ENCODE data around the gene NLGN1. TPM values are rescaled to one million over a fixed set of nuclear protein-coding genes. Genes with fewer than 3 reads are reported as not detected.
A peak's percentile ranks its signal among the peaks of the same experiment; 100 is the strongest.

The NLGN1 gene
- total RNA-seq, 1 experiment from 2014 or later = 3.2 TPM

DNA sequence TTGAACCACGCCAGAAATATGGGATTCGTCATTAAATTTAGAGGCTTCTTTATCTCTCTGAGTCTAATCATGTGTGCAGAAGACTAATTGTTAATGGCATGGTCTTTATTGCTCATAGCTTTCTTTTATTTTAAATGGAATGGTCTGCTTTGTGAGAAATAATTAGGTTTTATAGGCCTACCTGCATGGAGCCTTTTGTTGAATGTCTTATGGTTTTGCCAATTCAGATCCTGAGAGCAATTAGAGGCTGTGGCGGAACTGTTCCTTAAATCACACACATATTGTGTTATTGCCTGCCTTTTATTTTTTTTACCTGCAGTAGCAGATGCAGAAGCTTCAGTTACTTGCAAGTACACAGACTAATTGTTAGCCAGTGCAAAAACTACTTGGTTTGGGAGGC is 306.2 kb downstream of the NLGN1 start:
- no peaks in the 10 kb centered on the region for H3K4me1 ChIP-seq (replicated peaks)
- H3K27ac ChIP-seq = no peak overlapping the region
- no peaks in the 10 kb centered on the region for H3K9me3 ChIP-seq (replicated peaks)
- H3K4me3 ChIP-seq = no peak overlapping the region
- no peak for DNase-seq (ENCODE audit: low read depth in 1 of 2, low spot score in 2 of 2)
- H3K27me3 ChIP-seq (replicated peaks) = no peaks in the 10 kb centered on the region
- H3K36me3 ChIP-seq = no peaks in the 10 kb centered on the region

DNA sequence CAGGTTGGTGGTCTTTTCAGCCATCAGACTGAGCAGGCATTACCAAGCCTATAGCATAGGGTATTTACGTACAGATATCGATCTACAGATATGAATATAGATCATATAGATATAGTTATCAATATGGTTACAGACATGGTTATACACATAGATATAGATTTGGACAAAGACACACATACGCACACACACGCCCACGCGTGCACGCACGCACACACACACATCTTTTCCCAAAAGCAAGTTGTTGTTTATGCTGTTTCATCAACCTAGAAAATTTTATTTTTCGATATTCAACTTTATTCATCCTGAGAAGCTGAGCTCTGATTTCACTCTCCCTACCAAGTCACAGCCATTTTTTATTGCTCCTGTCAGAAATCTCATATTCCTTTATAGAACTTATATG is 309.1 kb downstream of the NLGN1 start:
- no peak overlapping the region for H3K4me3 ChIP-seq
- H3K27ac ChIP-seq = no peak overlapping the region
- DNase-seq (ENCODE audit: low read depth in 1 of 2, low spot score in 2 of 2) = no peak
- no peaks in the 10 kb centered on the region for H3K9me3 ChIP-seq (replicated peaks)
- no peaks in the 10 kb centered on the region for H3K4me1 ChIP-seq (replicated peaks)
- H3K27me3 ChIP-seq (replicated peaks) = no peaks in the 10 kb centered on the region
- H3K36me3 ChIP-seq = no peaks in the 10 kb centered on the region

DNA sequence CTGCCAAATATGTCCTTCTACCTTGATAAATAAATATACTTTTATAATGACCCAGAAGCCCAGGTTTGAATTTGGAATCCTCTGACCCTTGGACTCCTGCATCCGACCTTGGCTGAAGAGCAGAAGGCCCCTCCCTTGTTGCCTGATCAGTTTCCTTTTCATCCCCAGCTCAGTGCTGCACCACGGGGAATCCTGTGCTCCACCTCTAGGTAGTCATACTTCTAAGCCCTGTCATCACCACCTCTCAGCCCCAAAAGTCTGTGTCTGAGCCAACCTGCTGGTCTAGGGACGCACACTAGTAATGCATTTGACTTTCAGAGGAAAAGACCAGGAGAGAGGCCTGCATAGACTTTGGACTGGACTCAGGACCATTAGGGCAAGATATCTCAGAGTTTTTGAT is 310.6 kb downstream of the NLGN1 start:
- no peaks in the 10 kb centered on the region for H3K36me3 ChIP-seq
- no peaks in the 10 kb centered on the region for H3K27me3 ChIP-seq (replicated peaks)
- H3K27ac ChIP-seq = no peak overlapping the region
- H3K4me1 ChIP-seq (replicated peaks) = no peaks in the 10 kb centered on the region
- no peak overlapping the region for H3K4me3 ChIP-seq
- no peaks in the 10 kb centered on the region for H3K9me3 ChIP-seq (replicated peaks)
- DNase-seq (ENCODE audit: low read depth in 1 of 2, low spot score in 2 of 2) = no peak

DNA sequence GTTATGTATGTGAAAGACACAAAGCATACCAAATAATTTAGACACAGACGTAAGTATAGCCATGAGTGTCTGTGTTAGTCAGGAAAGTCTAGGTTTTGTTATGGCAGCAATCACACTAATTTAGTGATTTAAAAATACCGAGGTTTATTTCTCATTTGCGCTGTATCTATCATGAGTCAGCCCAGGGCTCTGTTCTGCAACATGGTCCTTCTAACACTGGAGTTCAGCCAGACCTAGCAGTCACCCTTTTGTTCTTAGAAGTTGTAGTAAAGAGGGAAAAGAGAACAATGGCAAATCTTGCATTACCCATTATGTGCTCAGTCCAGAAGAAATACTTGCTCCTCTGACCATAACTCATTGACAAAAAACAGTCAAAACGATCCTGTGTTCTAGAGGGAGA is 311.5 kb downstream of the NLGN1 start:
- no peaks in the 10 kb centered on the region for H3K9me3 ChIP-seq (replicated peaks)
- DNase-seq (ENCODE audit: low read depth in 1 of 2, low spot score in 2 of 2) = no peak
- no peaks in the 10 kb centered on the region for H3K4me1 ChIP-seq (replicated peaks)
- H3K27ac ChIP-seq = no peak overlapping the region
- H3K27me3 ChIP-seq (replicated peaks) = no peaks in the 10 kb centered on the region
- no peak overlapping the region for H3K4me3 ChIP-seq
- no peaks in the 10 kb centered on the region for H3K36me3 ChIP-seq

DNA sequence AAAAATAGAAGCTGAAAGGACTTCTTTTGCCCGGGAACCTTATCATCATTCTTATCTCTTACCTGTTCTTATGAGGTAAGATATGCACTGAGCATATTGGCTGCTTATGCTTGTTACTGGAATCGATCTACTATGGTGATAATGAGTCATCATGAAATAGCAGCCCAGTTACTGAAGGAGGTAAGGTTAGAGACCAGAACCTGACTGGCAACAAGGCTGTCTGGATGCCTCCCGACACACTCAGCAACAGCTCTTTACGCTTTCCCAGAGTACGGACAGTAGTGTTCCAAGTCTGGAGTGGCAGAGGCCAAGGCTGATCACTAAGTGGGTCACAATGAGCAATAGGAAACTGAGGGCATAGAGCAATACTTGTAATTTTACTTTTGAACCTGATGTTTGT is 314.1 kb downstream of the NLGN1 start:
- no peak for DNase-seq (ENCODE audit: low read depth in 1 of 2, low spot score in 2 of 2)
- no peaks in the 10 kb centered on the region for H3K36me3 ChIP-seq
- H3K27ac ChIP-seq = no peak overlapping the region
- no peaks in the 10 kb centered on the region for H3K9me3 ChIP-seq (replicated peaks)
- H3K27me3 ChIP-seq (replicated peaks) = no peaks in the 10 kb centered on the region
- no peak overlapping the region for H3K4me3 ChIP-seq
- H3K4me1 ChIP-seq (replicated peaks) = no peaks in the 10 kb centered on the region

DNA sequence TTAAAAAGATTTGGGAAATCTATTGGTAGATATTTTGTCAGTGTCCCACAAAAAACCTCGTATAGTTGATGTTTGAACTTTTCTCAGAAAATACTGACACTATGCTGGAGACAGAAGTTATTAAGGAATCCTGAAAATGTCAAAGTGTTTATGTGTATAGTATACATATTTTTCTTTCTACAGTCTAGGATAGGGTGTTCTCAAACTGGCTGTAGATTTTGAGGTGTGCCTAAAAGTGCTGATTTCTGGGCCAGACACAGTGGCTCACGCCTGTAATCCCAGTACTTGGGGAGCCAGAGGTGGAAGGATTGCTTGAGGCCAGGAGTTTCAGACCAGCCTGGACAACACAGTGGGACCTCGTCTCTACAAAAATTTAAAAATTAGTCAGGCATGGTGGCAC is 322.0 kb downstream of the NLGN1 start:
- Histone ChIP-seq H3K36me3 (no peaks in the 10 kb centered on the region), H3K4me3 (no peak overlapping the region), H3K27ac (no peak overlapping the region), H3K27me3 (replicated peaks) (no peaks in the 10 kb centered on the region), H3K4me1 (replicated peaks) (no peaks in the 10 kb centered on the region), H3K9me3 (replicated peaks) (no peaks in the 10 kb centered on the region)
- DNase-seq (ENCODE audit: low read depth in 1 of 2, low spot score in 2 of 2) = no peak

DNA sequence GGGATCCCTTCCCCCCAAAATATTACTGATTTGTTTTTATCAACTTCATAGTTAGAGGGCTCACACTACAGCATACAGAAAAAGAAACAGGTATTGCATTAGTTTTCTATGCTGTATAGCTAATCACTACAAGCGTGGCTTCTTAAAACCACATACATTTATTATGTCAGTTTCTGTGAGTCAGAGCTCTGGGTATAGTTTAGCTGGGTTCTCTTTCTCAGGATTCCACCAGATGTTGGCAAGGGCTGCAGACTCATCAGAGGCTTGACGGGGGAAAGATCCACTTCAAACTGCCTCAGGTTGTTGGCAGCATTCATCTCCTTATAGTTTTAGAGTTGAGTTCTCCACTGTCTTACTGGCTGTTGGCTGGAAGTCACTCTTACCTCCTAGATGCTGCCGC is 328.0 kb downstream of the NLGN1 start:
- Histone ChIP-seq H3K4me1 (replicated peaks) (no peaks in the 10 kb centered on the region), H3K36me3 (no peaks in the 10 kb centered on the region), H3K9me3 (replicated peaks) (no peaks in the 10 kb centered on the region), H3K27me3 (replicated peaks) (no peaks in the 10 kb centered on the region), H3K27ac (no peak overlapping the region), H3K4me3 (no peak overlapping the region)
- no peak for DNase-seq (ENCODE audit: low read depth in 1 of 2, low spot score in 2 of 2)

DNA sequence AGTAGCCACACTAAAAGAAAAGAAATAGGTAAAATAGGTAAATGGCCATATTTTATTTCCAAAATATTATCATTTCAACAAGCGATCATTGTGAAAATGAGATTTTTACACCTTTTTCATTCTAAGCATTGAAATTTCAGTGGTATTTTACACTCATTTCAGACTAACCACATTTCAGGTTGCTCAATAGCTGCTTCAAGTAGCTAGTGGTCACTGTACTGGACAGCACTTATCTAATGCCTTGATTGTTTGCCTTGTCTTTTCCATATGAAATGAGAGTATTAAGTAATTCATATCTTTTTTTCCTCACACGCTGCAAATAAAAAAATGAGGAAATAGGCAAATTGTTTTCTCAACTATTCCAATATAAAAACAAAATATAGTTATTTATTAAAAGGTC is 332.8 kb downstream of the NLGN1 start:
- Histone ChIP-seq H3K36me3 (no peaks in the 10 kb centered on the region), H3K4me1 (replicated peaks) (peaks cover 4% of the 10 kb centered on the region; the same call in 1 of the 2 replicates), H3K27ac (no peak overlapping the region), H3K9me3 (replicated peaks) (no peaks in the 10 kb centered on the region), H3K27me3 (replicated peaks) (no peaks in the 10 kb centered on the region), H3K4me3 (no peak overlapping the region)
- no peak for DNase-seq (ENCODE audit: low read depth in 1 of 2, low spot score in 2 of 2)

DNA sequence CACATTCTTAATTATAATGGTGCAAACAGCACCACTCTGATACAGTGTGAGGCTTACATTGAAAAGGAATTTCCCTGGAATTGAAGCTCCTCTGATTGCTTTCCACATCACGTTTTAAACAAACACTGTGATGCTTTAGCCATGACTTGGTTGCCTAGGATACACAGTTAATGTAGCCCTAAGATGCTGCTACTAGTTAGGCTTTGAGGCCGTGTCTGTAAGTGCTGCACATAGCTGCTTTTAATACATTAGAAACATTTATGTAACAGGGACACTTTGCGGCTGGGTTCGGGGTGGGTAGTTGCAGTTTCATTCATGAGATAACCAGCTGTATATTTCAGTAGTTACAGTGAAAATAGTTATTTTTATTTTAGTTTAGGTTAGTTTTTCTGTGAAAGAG is 334.7 kb downstream of the NLGN1 start:
- Histone ChIP-seq H3K4me3 (no peak overlapping the region), H3K27ac (no peak overlapping the region), H3K36me3 (no peaks in the 10 kb centered on the region), H3K9me3 (replicated peaks) (no peaks in the 10 kb centered on the region), H3K27me3 (replicated peaks) (no peaks in the 10 kb centered on the region), H3K4me1 (replicated peaks) (peaks cover 4% of the 10 kb centered on the region; the same call in 1 of the 2 replicates)
- no peak for DNase-seq (ENCODE audit: low read depth in 1 of 2, low spot score in 2 of 2)

DNA sequence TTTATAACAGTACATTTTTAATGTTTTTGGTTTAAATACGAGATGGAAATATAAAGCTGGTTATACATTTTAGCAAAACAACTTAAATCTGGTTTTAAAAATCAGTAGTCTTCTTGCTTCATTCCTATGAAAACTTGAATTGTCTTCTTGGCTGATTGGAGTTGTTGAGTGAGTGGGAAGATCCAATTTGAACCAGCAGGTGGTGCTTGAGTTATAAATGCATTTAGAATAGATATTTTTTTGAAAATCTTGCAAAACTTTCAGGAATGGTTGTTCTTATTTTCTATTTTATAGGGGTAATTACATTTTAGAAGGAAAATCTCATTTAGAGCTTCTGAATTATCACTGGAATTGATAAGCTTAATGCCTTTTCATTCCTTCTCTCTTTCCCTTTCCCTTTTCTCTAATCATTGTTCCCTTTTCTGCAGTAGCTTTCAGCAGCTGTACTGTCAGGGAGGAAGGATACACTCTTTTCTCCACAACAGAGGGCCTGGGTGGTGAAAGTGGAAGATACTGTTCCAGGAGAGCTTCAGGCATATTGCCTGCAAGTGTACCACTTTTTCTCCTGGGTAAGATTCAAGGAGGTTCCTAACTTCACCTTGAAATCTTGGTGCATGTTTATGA is 335.6 kb downstream of the NLGN1 start:
- no peak for DNase-seq (ENCODE audit: low read depth in 1 of 2, low spot score in 2 of 2)
- no peaks in the 10 kb centered on the region for H3K9me3 ChIP-seq (replicated peaks)
- H3K36me3 ChIP-seq = no peaks in the 10 kb centered on the region
- no peak overlapping the region for H3K4me3 ChIP-seq
- no peak overlapping the region for H3K27ac ChIP-seq
- H3K27me3 ChIP-seq (replicated peaks) = no peaks in the 10 kb centered on the region
- H3K4me1 ChIP-seq (replicated peaks) = peaks cover 4% of the 10 kb centered on the region; the same call in 1 of the 2 replicates

DNA sequence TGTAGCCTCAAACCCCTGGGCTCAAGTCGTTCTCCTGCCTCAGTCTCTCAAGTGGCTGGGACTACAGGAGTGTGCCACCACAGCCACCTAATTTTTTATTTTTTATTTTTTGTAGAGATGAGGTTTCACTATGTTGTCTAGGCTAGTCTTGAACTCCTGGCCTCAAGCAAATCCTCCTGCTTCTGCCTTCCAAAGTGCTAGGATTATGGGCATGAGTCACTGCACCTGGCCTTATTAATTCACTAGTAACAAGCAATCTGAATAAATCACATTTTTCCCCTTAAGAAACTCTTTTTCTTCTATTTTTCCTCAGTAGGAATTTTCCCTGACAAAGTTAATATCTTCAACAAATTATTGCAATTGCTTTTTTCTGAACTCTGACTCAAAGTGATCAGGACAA is 336.9 kb downstream of the NLGN1 start:
- Histone ChIP-seq H3K27me3 (replicated peaks) (no peaks in the 10 kb centered on the region), H3K4me1 (replicated peaks) (peaks cover 16% of the 10 kb centered on the region), H3K9me3 (replicated peaks) (no peaks in the 10 kb centered on the region), H3K27ac (no peak overlapping the region), H3K4me3 (no peak overlapping the region), H3K36me3 (no peaks in the 10 kb centered on the region)
- DNase-seq (ENCODE audit: low read depth in 1 of 2, low spot score in 2 of 2) = no peak

DNA sequence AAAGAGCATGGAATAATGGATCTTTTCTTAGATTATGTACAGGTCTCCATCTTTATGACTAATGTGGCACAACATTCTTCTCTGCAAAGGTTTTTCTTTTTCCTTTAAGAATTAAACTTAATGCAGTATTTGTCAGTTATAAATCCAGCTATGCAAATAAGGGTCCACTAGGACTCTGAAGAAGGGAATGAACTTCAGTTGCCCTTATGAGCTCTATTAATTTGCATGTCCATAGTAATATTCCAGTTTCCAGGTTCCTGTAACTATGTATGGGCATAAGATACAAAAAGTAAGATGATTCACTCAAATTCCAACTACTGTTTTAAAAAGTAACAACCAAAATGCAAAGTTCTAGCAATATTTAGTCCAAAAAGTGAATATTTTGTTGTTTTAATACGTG is 337.4 kb downstream of the NLGN1 start:
- Histone ChIP-seq H3K36me3 (no peaks in the 10 kb centered on the region), H3K4me1 (replicated peaks) (peaks cover 20% of the 10 kb centered on the region), H3K4me3 (no peak overlapping the region), H3K9me3 (replicated peaks) (no peaks in the 10 kb centered on the region), H3K27ac (no peak overlapping the region), H3K27me3 (replicated peaks) (no peaks in the 10 kb centered on the region)
- DNase-seq (ENCODE audit: low read depth in 1 of 2, low spot score in 2 of 2) = no peak

DNA sequence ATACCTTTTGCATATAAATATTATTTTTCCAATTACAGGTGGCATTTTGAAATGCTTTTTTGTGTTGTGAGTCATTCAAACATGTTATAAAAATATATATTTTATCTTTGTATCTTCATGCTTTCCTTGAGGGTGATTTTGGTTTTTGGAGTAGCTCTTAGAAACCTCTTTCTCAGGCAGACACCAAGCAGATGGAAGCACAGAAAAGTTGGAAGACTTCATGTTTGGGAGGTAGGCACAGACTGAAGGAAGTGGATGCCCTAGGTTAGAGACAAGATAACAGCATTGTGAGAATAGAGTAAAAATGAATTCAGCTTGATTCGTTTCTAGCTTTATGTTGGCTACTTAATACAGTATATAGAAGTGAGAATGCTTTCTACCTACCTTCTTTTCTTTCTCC is 338.3 kb downstream of the NLGN1 start:
- Histone ChIP-seq H3K27ac (no peak overlapping the region), H3K4me3 (no peak overlapping the region), H3K9me3 (replicated peaks) (no peaks in the 10 kb centered on the region), H3K36me3 (no peaks in the 10 kb centered on the region), H3K4me1 (replicated peaks) (peaks cover 27% of the 10 kb centered on the region), H3K27me3 (replicated peaks) (no peaks in the 10 kb centered on the region)
- DNase-seq (ENCODE audit: low read depth in 1 of 2, low spot score in 2 of 2) = no peak

DNA sequence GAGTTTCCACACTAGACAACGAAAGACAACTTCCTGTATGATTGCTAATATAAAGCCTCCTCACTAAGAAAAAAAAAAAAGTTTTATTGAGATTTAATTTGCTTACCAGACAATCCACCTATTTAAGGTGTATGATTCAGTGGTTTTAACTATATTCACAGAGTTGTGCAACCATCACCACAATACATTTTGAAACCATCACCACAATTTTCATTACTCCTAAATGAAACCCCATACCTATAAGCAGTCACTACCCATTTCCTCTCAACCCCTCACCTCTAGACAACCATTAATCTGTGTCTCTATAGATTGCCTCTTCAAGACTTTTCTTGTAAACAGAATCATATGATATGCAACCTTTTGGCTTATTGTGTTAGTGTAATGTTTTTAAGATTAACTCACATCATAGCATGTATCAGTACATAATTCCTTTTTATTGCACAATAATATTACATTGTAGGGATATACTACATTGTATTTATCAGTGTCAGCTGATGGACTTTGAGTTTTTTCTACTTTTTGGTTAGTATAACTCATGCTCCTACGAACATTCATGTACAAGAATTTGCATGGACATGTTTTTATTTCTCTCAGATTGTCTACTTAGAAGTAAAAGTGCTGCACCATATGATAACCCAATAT is 339.7 kb downstream of the NLGN1 start:
- DNase-seq (ENCODE audit: low read depth in 1 of 2, low spot score in 2 of 2) = no peak
- Histone ChIP-seq H3K4me1 (replicated peaks) (peaks cover 33% of the 10 kb centered on the region), H3K36me3 (no peaks in the 10 kb centered on the region), H3K9me3 (replicated peaks) (no peaks in the 10 kb centered on the region), H3K4me3 (no peak overlapping the region), H3K27me3 (replicated peaks) (no peaks in the 10 kb centered on the region), H3K27ac (no peak overlapping the region)

DNA sequence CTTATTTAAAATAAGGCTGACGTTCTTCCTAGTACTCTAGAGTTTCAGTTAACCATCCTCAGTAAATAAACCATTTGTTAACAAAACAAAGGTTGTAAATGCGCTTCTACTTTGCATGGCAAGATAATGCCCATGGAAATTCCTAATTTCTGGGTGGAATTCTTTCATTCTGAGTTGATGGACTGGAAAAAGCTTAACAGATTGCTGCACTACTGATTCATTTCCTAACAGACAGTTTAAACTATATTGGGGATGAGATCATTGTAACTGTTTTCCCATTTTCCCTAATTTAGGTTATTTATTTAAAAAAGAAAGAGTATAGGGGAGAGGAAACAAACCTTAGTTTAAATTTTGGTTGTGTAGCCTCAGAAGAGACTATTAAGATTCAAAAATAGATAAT is 342.2 kb downstream of the NLGN1 start:
- H3K9me3 ChIP-seq (replicated peaks) = no peaks in the 10 kb centered on the region
- H3K27ac ChIP-seq = peak overlapping the region; percentile 73
- no peaks in the 10 kb centered on the region for H3K36me3 ChIP-seq
- H3K4me3 ChIP-seq = no peak overlapping the region
- no peaks in the 10 kb centered on the region for H3K27me3 ChIP-seq (replicated peaks)
- H3K4me1 ChIP-seq (replicated peaks) = peaks cover 45% of the 10 kb centered on the region
- peak in 1 of 2 experiments; percentile 74 for DNase-seq (ENCODE audit: low read depth in 1 of 2, low spot score in 2 of 2)

Measured in SJSA1 (cell line).